Ramos (cell line): ENCODE measurements around the gene RPL19.

Source experiments
- in situ Hi-C: fragments of 300-500 bp; cut with MboI; formaldehyde crosslinking; loops from one replicate; pipeline ENCODE4 v1.14.3; 2022; ENCODE audit warnings: low sequenced_read_pairs; ENCODE audit not compliant: unreplicated experiment

RPL19 gene

GRCh38 chr17:39200070-39200879 is at the start of gene RPL19:
RPL19 (plus strand) TSS chr17:39200283; CDS start chr17:39200345, 62 bp downstream.
- in situ Hi-C loops, result no loop called here

GRCh38 chr17:39150795-39151149 is 49.3 kb upstream of the RPL19 start:
- in situ Hi-C loops, result loop anchor here (25.0 kb wide), 1 partner anchor 163 kb away; no protein-coding TSS in a partner anchor

- in situ Hi-C loops, result loop anchor here (25.0 kb wide), 1 partner anchor 164 kb away; no protein-coding TSS in a partner anchor
Observed at GRCh38 chr17:39151150-39151942, 48.7 kb upstream of the RPL19 start, which contains the start of gene PLXDC1. PLXDC1 (minus strand) TSS chr17:39151637; CDS start chr17:39151437, 200 bp downstream.

- in situ Hi-C loops, result loop anchor here (25.0 kb wide), 1 partner anchor 165 kb away; no protein-coding TSS in a partner anchor
Observed at GRCh38 chr17:39151943-39152818, 47.9 kb upstream of the RPL19 start.

DNA sequence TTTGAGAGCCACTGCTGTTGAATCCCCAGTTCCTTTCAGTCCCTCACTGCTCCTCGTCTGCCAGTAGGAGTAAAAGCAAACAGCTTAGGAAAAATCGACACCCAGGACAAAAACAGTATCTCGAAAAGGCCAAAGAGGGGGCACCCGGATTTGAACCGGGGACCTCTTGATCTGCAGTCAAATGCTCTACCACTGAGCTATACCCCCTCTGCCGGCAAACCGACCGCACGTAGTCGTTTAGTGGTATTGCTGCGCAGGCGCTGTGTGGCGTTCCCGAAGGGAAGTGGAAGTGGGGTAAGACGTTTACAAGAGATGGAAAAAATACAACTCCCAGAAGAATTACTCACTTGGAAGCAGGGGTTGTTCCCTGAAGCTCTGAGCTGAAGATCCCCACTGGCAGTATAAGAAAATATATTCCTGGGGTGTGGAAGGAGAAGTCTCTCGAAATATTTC is 46.5 kb upstream of the RPL19 start:
- in situ Hi-C loops, result loop anchor here (25.0 kb wide), 1 partner anchor 166 kb away; no protein-coding TSS in a partner anchor

- in situ Hi-C loops, result loop anchor here (25.0 kb wide), 1 partner anchor 168 kb away; no protein-coding TSS in a partner anchor
Observed at GRCh38 chr17:39155654-39156053, 44.4 kb upstream of the RPL19 start.

- in situ Hi-C loops, result loop anchor here (25.0 kb wide), 1 partner anchor 169 kb away; no protein-coding TSS in a partner anchor
Observed at GRCh38 chr17:39156491-39156890, 43.6 kb upstream of the RPL19 start.

- in situ Hi-C loops, result loop anchor here (25.0 kb wide), 1 partner anchor 171 kb away; no protein-coding TSS in a partner anchor
Observed at GRCh38 chr17:39158623-39159022, 41.5 kb upstream of the RPL19 start.

DNA sequence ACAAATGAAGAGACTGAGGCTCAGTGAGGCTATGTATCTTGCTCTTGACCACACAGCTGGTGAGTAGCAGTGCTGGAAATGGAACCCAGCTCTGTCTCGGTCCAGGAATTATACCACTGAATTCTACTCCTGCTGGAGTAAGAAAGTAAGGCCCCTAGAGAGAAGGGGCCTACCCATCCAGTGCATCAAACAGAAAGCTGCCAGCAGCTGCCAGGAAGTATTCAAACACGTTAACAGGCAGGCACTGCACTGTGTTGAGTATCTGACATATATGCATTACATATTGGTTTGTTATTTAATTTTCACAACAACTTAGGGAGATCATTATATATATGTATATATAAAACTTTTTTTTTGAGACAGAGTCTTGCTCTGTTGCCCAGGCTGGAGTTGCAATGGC is 38.1 kb upstream of the RPL19 start:
- in situ Hi-C loops, result loop anchor here (25.0 kb wide), 1 partner anchor 175 kb away; no protein-coding TSS in a partner anchor

DNA sequence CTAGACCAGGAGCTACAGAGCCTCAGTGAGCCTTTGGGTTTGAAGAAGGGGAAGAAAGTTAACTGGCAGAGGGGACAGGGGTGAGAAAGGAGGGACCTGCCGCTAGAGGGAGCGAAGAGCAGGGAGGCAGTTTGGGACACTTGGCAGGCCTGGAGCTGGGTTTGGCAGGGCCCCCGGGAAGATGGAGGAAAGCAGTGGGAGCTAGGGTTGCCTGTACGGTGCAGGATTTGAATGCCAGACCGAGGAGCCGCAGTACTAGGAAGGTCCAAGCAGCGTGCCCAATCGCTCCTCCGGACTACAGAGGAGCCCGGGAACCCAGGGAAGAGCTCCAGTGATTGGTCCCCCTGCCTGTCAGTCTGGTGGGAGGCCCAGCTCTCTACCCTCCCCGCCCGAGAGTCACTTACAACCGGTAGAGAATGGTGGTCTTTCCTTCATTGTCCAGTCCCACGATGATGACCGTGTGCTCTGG is 35.4 kb upstream of the RPL19 start:
- in situ Hi-C loops, result loop anchor here (25.0 kb wide), 1 partner anchor 177 kb away; no protein-coding TSS in a partner anchor

DNA sequence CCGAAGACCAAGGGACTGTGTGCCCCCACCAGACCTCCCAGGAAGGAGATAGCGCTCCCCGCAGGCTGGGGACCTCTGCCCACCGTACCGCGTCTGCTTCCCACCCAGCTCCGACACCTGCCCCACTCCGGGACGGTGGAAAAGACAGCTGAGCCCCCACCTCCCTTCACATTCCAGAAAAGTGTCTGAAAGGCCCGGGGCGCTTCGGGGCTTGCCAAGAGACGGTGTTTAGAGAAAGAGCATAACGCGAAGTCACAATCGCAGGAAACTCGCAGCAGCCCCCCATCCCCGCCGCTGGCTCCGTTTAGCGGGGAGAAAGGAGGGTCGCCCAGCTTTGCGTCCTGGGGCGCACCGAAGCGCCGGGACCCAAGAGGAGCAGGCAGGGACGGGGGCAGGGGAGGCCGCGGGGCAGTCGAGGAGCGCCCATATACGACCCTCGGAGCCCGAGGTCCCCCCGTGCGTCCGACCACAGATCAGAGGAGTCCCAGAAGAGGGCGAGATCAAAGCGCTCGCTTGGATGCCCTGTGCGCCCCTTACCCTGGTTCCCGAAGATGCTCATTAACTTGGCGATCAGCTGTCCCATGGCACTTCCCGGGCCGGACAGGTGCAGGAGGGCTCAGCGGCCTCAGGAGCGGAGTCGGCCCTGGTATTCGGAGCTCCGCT is 34.8 kb upstream of the RPL19 start:
- in situ Hi-C loops, result loop anchor here (25.0 kb wide), 1 partner anchor 178 kb away; no protein-coding TSS in a partner anchor

GRCh38 chr17:39165841-39166349 is 34.2 kb upstream of the RPL19 start, which contains the start of gene ARL5C:
ARL5C (minus strand) TSS chr17:39166161; CDS start chr17:39165760, 401 bp downstream.
- in situ Hi-C loops, result loop anchor here (25.0 kb wide), 1 partner anchor 179 kb away; no protein-coding TSS in a partner anchor

DNA sequence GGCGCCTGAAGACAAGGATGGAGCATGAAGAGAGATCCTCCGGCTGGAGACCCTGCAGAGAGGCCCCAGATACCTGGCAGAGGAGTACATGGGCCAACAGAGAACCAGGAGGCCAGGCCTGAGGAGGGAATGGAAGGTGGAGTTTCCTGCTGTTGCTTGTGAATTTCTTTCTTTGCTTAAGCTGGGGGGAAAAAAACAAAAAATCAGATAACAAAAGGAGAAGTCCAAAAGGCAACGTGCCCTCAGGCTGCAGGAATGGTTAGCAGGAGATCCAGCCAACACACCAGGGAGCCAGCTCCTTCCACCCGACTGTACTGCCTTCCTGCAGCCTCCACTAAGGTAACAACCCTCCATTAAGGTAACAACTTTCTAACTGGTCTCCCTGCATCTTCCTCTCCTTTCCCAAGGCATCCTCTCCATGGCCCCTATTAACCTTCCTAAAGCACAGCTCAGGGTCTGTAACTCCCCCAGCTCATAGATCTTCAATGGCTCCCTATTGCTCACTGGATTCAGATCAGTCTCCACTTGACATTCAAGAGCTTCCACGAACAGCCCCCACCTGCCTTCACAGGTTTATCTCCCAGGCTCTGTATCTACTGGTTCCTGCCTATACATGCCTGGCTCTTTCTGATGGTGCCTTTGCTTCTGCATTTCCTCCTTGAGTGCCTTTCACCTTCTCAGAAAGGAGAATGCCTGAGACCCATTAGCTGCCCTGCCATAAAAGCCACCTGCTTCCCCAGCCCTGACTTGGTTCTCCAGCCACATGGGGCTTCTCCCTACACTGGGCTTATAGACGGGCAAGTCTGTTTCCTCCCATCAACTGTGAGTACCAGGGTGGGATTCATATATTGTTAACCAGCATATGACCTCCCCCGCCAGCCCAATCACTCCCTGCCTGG is 33.4 kb upstream of the RPL19 start:
- in situ Hi-C loops, result loop anchor here (25.0 kb wide), 1 partner anchor 179 kb away; no protein-coding TSS in a partner anchor

- in situ Hi-C loops, result loop anchor here (25.0 kb wide), 1 partner anchor 180 kb away; no protein-coding TSS in a partner anchor
Observed at GRCh38 chr17:39167476-39167875, 32.6 kb upstream of the RPL19 start.

DNA sequence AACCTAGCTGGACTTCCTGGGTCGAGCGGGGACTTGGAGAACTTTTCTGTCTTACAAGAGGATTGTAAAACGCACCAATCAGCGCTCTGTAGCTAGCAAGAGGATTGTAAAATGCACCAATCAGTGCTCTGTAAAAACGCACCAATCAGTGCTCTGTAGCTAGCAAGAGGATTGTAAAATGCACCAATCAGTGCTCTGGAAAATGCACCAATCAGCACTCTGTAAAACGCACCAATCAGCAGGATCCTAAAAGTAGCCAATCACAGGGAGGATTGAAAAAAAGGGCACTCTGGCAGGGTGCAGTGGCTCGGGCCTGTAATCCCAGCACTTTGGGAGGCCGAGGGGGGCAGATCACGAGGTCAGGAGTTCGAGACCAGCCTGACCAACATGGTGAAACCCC is 31.6 kb upstream of the RPL19 start:
- in situ Hi-C loops, result loop anchor here (25.0 kb wide), 1 partner anchor 181 kb away; no protein-coding TSS in a partner anchor

- in situ Hi-C loops, result loop anchor here (25.0 kb wide), 1 partner anchor 182 kb away; no protein-coding TSS in a partner anchor
Observed at GRCh38 chr17:39169101-39169500, 31.0 kb upstream of the RPL19 start.

GRCh38 chr17:39169518-39169917 is 30.6 kb upstream of the RPL19 start:
- in situ Hi-C loops, result loop anchor here (25.0 kb wide), 1 partner anchor 182 kb away; no protein-coding TSS in a partner anchor
